SH-SY5Y (cell line): ENCODE results near the gene GRIK1.

Experiments used
- GATA2 ChIP-seq: IDR thresholded peaks from 2 replicates; pipeline ENCODE4 v1.6.1; 2011; ENCODE audit warnings: mild to moderate bottlenecking, low read depth, low read length
- GATA3 ChIP-seq: IDR thresholded peaks from 2 replicates; pipeline ENCODE4 v1.6.1; 2011; ENCODE audit warnings: low read depth, mild to moderate bottlenecking, low read length, moderate library complexity

DNA sequence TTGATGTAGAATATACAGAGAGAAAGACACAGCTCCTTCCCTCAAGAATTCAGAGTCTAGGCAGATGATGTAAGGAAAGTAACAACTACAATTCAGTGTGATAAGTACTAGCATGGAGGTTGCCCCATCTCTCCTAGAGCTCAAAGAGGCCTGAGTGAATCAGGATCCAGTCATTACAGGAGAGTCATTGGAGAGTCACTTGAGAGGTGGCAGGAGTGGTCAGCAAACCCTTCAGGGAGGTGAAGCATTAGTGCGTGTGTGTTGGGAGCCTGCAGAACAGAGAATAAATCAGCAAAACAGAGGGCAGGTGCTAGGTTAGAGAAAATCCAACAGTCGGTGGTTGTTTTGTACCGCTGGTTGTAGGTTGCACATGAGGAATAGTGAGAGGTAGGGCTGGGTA is 46.1 kb downstream of the GRIK1 start:
- TF ChIP-seq GATA2 (no peak), GATA3 (no peak)
